Left forelimb (tissue), 1 donor: Measurements from ENCODE around the gene SCRT2.
A peak's percentile ranks its signal among the peaks of the same experiment; 100 is the strongest.
"Not testable (repeated sequence)": the region's sequence is repeated elsewhere in the genome, so short reads cannot be mapped to it uniquely, and the experiment has no call there.

ENCODE experiments used
- DNase-seq: peaks from one replicate; pipeline ENCODE4 v3.0.0-alpha.2; 2018; ENCODE audit warnings: low spot score

The SCRT2 gene

DNA sequence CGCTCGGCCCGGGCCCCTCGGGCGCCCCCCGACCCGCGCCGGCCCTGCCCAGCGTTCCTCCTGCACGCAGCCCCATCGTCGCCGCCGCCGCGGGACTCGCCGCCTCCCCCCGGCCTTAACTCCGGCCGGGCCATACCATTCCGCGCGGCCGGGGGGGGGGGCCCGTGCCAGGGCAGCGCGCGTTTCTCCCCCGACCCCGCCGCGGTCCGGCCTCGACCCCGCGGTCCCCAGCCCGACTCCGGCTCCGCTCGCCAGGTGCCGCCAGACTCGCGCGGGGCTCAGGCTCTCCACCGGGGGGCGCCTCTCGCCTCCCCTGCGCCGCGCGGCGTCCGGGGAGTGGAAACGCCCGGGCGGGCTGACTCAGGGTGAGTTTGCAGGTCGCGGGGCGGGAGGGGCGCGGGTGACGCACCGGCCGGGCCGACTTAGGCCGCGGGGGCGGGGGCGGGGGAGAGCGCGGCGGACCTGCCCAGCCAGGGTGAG is 22.5 kb downstream of the SCRT2 start, which contains the start of gene SRXN1:
SRXN1 (minus strand) TSS at position 91 of the 480 bp plus-strand sequence; CDS start at position 76, 15 bp downstream.
- peak; percentile 87 for DNase-seq

DNA sequence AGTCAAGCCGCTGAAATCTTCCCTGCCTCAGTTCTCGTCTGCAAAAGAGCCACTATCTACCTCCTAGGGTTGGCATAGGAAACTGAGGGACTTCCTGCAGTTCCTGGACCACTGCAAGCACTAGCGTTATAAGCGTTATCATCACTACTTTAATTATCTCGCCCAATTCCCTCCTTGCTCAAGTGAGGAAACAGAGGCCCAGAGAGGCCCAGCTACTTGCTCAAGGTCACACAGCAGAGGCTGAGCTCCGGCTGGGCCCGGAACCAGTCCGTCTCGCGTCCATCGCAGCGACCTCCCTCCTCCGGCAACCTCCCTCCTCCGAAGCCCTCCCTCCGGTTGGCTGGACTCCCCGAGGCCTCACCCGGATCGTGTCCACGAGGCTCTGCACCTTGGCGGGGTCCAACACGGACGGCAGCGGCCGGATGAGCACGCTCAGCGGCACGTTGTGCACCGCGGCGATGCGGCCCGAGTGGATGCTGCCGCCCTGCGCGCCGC is 22.9 kb downstream of the SCRT2 start:
- no peak for DNase-seq

DNA sequence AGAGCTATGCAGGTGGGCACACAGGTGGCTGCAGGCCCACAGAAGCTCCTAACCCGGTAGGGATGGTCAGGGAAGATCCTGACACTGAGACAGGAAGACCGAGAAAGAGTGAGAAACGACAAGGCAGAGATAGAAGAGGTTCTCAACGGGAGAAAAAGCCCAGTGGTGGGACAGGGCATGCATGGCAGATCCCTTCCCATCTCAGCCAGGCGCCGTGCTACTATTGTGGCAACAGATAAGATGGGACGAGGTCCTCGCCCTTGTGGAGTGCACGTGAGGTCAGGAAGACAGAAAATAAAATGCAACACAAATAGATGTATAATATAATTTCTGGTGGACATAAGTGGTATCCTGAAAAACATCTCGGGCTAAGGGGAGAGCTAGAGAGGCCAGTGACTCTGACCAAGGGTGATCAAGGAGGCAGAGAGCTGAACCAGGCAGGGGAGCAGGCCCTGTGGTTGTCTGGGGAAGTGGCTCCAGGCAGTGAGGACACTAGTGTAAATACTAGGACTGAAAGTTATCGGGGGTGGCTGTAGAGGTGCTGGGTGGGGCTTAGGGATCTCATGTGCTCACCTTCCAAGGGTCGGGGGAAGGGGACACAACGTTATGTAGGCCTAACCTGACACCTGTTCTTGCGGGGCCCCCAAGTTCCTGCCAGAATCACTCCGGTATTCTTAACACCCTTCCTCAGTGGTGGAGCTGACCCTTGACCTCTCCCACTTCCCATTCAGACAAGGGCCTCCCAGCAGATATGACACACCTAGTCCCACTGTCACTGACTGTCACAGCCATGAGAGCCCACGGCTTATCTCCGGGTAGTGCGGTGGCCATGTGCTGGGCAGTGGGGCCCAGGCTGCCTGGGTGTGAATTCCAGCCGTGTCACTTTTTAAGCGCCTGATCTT is 23.6 kb downstream of the SCRT2 start:
- DNase-seq, result no peak

DNA sequence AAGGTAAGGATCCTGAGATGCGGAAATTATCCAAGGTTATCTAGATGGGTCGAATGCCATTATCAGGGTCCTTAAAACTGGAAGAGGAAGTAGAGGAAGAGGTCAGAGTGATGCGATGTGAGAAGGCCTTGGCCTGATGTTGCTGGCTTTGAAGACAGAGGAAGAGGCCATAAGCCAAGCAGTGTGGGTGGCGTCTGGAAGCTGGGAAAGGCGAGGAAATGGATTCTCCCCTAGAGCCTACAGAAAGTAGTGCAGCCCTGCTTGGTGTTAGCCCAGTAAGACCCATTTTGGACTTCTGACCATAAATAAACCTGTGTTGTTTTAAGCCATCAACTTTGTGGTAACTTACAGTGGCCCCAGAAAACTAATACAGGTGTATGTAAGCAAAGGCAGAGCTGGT is 24.6 kb downstream of the SCRT2 start:
- DNase-seq, result no peak

DNA sequence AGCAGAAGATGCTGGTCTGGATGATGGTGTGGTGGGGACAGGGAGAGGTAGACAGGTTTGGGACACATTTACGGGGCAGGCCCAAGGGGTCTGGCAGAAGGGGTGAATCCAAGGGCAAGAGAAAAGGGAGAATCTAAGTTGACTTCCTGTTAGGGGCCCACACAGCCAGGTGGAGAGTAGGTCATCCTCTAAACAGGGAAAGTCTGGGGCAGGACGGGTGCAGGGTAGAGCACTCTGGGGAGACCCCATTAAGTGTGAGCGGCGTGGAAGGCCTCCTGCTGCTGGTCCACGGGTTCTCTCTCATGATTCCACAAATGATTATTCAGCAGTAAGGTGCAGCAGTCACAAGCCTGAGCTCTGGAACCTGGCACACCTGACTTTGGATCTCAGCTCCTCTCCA is 25.3 kb downstream of the SCRT2 start:
- no peak for DNase-seq

DNA sequence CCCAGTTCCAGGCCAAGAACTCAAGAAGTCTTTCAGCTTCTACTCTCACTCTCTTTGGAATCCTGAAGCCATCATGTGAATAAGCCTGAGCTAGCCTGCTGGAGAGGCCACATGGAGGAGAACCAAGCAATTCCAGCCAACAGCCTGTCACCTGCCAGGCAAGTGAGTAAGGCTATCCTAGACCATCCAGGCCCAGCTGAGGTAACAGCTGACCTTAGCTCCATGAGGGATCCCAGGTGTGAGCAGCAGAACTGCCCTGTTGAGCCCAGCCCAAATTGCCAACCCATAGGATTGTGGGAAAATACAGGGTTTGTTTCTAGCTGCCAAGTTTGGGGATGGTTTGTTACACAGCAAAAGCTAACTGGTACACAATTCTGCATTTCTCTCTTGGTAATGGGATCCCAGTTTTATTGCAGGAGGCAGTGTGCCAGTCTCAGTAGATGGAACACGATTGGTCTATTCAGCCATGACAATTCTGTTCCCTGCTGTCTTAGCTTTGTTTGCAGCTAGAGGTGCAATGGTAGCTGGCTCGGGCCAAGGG is 28.1 kb downstream of the SCRT2 start:
- DNase-seq, result no peak

DNA sequence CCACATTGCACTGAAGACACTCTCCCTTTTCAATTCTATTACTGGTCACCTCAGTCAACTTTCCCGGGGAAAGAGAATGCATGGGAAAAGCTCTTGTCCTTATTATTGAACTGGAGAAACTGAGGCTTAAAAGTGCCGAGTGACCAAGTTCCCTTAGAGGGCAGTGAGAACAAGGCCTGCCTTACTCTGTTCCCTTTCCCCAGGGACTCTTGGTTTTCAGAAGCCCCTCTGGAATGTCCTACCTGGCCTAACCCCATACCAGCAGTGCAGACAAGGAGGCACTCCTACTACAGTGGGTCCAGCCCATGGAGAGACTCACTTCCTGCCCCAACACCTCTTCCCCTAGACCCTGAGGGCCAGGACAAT is 28.8 kb downstream of the SCRT2 start:
- DNase-seq, result no peak

DNA sequence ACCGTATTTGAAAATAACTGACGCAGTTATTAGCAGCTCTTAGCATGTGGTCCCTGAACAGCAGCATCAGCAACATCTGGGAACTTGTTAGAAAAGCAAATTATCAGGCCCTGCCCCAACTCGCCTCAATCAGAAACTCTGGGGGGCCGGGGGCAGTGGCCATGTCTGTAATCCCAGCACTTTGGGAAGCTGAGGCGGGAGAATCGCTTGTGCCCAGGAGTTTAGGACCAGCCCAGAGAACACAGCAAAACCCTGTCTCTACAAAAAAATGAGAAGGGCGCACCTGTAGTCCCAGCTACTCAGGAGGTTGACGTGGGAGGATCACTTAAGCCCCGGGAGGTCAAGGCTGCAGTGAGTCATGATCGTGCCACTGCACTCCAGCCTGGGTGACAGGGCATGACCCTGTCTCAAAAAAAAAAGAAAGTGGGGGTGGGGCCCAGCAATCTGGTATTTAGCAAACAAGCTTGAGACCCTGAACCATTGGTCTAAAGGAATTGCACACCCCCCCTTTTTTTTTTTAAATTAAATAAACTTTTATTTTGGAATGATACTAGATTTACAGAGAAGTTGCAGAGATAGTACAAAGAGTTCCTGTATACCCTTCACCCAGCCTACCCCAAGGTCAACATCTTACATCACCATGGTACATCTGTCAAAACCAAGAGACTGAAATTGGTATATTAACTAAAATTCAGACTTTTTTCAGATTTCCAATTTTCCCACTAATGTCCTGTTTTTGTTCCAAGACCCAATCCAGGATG is 29.3 kb downstream of the SCRT2 start:
- DNase-seq, result no peak

DNA sequence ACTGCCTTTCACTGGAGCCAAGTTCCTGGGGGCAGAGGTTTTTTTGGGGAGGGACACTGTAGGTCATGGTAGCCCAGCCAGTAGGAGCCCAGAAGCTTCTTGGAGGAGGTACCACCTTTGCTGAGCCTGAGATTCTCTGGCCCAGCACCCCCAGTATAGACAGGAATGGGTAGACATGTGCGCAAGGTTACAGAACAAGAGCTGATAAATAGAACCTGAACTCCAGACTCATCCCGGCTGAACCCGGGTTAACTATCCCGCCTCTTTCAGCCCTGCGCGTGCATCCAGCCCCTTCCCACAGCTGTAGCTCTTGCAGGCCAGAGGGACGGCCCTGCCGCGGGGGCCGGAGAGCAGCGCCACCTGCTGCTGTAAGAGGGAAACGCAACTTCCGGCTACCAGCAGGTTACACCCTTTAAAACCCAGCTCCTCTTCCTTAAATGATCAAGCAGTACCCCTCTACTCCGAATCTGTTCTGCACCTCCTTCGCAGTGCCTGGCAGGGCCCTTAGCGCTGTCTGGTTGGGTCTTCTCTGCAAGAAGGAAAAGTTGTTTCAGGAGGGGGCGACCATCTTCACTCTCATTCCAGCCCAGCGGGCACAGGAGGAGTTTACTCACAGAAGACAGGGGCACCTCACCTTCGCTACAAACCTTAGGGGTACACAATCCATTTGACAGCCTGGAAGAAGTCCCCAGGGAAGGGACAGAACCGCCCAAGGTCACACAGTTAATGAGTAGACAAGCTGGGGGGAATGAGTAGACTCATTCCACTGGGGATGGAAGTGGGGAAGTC is 30.1 kb downstream of the SCRT2 start:
- peak; percentile 92 for DNase-seq

DNA sequence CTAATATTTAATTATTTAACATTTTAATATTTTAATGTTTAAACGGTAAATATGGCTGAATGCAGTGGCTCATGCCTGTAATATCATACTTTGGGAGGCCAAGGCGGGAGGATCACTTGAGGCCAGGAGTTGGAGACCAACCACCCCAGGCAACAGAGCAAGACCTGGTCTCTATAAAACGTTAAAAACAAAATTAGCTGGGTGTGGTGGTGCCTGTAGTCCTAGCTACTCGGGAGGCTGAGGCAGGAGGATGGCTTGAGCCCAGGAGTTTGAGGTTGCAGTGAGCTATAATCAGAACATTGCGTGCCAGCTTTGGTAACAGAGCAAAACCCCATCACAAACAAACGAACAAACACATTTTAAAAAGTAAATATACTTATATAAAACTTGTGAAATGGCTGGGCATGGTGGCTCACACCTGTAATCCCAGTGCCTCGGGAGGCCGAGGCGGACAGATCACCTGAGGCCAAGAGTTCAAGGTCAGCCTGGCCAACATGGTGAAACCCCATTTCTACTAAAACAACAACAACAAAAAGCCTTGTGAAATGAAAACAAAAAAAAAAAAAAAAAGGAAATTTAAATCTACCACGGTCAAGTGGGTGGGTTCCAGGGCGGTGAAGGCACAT is 30.8 kb downstream of the SCRT2 start:
- DNase-seq, result no peak

DNA sequence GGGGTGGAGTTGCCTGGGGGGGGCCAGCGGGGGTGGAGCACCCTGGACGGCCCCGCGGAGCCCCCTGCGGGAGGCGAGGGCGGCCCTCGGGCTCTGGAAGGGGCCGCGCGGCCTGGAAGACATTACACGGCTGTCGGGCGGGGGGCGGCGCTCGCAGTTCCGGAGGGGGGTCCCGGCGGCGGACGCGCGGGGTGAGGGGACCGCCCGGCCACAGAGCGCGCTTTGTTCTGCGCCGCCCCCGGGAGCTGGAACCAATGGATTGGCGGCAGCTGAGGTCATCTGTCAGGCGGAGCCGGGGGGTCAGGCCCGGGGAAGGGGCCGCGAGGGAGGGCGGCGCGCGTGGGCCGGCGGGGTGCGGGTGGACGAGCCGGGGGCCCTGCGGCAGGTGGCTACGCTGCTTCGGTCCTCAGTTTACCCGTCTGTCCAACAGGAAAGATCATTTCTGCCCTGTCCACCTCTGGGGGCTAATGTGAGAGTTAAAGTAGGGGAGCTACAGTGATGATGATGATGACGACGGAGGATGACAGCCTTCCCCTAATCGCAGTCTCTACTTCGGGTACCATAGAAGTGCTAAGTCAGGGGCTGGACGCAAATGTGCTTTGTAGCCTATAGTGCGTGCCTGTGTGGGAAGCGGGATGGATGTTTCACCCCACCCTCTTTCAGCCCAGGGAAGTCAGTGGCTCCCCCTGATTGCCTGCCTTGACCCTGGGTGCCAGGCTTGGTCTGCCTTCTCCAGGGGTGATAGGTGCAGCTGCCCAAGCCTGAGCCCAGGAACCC is 33.0 kb downstream of the SCRT2 start:
- DNase-seq, result peak; percentile 78

DNA sequence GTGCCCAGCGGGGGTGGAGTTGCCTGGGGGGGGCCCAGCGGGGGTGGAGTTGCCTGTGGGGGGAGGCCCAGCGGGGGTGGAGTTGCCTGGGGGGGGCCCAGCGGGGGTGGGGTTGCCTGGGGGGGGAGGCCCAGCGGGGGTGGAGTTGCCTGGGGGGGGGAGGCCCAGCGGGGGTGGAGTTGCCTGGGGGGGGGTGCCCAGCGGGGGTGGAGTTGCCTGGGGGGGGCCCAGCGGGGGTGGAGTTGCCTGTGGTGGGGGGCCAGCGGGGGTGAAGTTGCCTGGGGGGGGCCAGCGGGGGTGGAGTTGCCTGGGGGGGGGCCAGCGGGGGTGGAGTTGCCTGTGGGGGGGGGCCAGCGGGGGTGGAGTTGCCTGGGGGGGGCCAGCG is 33.6 kb downstream of the SCRT2 start:
- DNase-seq, result not testable (repeated sequence)

DNA sequence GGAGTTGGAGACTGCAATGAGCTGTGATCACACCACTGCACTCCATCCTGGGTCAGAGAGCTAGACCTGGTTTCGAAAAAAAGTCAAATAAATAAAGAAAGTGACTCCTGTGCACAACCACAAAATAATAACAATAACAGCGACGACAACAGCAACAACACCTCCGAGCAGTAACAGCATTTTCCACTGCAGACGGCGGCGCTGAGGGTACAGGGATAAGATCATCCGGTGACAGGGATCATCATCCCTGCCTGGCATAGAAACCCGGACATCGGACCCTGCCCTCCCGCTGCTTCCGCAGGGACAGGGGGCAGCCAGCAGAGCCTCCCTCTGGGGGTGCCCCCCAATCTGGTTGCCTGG is 34.1 kb downstream of the SCRT2 start:
- DNase-seq, result no peak

DNA sequence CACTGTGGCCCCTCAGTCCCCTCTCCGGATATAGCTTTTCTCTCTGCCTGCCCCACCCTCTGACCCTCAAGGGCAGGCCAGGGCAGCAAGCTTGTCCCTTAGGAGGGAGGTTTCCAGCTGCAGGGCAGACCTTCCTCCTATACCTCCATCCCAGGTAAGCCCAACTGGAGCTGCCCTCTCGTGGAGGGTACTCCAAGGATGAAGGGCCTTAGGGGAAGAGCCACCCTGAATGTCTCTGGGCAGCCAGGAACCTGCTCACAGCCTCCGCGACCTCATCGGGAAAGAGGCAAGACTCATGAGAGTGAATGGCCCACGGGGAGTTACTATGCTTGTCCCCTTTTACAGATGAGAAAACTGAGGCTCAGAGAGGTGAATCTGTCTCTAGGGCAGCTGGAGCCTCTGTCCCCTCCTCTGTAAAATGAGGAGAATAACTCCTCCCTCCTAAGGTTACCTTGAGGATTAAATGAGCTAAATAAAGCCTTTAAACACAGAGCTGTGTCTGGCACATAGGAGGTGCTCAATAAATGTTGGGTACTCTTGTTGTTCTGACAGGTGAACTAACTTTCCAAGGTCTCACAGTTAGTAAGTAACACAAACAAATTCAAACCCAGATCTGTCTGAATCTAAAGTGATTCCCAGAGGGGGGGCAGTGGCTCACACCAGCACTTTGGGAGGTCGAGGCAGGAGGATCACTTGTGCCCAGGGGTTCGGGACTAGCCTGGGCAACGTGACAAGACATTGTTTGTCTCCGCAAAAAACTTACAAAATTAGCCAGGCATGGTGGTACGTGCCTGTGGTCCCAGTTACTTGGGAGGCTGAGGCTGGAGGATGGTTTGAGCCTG is 34.7 kb downstream of the SCRT2 start:
- no peak for DNase-seq

DNA sequence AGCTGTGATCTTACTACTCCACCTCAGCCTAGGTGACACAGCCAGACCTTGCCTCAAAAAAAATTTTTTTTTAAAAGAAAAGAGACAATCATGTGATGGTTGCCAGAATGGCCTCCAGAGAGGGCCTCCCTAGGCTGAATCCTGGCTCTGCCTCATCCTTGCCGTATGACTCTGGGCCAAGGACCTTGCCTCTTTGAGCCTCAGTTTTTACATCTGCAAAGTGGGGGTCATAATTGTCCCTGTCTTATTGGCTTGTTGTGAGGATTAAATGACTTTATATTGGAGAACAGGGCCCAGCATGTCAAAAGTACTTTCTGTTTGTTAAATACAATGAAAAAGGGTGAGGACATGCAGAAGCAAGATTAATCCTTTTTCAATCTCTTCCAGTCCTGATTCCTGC is 37.0 kb downstream of the SCRT2 start:
- no peak for DNase-seq

DNA sequence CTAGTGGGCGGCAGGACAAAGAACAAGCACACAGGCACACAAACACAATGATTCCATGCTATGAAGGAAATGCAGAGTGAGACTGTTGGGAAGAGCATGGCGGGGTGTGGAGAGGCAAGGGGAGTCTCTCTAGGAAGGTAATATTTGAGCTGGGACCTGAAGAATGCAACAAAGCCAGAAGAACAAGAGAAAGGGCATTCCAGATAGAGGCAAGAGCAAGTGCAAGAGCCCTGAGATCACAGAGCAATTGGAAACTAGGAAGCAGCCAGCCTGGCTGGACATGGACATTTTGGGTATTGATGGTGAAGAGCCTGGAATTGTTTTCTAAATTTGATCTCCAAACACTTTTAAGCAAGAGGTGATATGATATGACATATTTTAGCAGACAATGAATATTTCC is 38.0 kb downstream of the SCRT2 start:
- DNase-seq, result no peak

DNA sequence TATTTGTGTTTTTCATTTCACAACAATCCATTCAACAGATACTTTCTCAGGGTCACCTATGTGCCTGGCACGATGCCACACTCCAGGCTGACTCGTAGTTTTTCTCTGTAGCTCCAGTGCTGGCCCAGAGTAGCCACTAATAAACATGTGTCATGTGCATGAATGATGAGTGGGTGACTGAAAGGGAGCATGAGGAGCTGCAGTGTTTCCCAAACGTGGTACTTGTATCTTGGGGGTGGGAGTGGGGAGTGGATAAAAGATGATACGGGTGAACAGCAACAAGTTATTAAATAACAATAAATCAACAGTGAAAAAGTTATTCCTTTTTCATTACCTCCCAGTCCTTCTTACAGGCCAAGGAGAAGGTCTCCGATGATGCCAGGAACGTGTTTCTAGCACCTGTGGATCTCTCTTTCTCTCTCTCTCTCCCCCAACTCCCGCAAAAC is 39.7 kb downstream of the SCRT2 start:
- DNase-seq, result no peak

DNA sequence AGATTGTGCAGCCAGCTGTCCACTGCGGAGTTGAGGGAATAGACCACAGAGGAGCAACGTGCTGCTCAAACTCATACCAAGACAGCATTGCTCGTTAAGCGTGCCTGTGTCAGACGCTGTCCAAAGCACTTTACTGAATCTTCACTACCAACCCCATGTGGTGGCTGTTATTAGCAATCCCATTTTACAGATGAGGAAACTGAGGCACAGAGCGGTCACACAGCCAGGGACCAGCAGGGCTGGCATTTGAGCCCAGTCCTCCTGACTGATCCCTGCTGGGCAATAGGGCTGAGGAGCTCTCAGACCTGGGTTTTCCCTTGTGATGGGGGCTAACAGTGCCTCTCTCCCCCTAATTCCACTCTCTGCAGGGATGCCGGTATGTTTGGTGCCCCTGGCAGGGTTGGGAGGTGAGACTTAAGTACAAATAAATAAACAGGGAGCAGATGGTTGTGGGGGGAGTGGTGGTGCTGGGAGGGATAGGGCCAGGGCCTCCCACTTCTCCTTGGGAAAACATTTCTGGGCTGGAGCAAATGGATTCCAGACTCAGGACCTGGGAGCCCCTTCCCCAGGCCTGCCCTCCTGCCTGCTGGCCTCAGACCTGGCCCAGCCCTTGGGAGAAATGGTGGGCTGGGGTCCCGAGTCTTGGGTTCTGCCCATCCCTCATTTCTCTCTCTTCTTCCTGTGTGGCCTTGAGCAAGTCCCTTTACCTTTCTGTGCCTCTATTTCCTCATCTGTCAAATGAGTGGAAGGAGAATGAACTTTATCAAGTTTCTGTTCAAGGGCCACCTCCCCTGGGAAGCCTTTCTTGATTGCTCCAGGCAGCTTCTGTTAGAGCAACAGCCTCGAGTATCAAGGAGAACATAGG is 40.3 kb downstream of the SCRT2 start:
- DNase-seq, result no peak
